HG02763 (cell line): Measurements from ENCODE around the gene RPS6KA5.
"Not testable (repeated sequence)": the region's sequence is repeated elsewhere in the genome, so short reads cannot be mapped to it uniquely, and the experiment has no call there.

Experiments used
- ATAC-seq: cut with Tn5 transposase; IDR thresholded peaks from one replicate; pipeline ENCODE4 v1.9.1; 2021; ENCODE audit warnings: mild to moderate bottlenecking, moderate library complexity; ENCODE audit not compliant: unreplicated experiment

Gene RPS6KA5

GRCh38 chr14:90991690-90992443 lies 68.6 kb downstream of the RPS6KA5 start:
- no peak for ATAC-seq

DNA sequence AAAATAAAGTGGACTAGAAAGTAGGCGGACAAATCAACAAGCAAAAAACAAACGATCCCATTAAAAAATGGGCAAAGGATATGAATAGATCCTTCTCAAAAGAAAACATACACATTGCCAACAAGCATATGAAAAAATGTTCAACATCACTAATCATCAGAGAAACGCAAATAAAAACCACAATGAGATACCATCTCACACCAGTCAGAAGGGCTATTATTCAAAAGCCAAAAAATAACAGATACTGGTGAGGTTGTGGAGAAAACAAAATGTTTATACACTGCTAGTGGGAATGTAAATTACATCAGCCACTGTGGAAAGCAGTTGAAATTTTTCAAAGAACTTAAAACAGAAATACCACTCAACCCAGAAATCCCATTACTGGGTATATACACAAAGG lies 70.3 kb downstream of the RPS6KA5 start:
- ATAC-seq: no peak

- ATAC-seq: no peak
These were observed 73.3 kb downstream of the RPS6KA5 start for GRCh38 chr14:90987140-90987539.

DNA sequence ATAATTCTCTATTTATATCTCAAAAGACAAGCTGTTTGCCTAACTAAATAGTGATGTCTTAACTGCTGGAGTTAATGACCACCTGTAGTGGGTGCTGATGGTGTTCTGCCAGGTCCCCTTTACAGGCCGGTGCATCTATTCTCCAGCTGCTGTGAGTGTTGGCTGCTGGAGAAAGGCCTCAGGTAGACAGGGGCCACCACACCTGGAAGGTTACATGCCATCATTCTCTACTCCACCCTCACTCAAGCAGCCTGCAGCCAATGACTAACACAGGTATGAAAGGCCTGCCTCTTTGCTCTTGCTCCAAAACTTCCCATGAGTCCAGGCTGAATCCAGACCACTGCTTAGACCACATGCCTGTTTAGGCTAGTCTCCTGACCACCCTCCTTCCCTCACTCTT lies 73.9 kb downstream of the RPS6KA5 start:
- no peak for ATAC-seq

DNA sequence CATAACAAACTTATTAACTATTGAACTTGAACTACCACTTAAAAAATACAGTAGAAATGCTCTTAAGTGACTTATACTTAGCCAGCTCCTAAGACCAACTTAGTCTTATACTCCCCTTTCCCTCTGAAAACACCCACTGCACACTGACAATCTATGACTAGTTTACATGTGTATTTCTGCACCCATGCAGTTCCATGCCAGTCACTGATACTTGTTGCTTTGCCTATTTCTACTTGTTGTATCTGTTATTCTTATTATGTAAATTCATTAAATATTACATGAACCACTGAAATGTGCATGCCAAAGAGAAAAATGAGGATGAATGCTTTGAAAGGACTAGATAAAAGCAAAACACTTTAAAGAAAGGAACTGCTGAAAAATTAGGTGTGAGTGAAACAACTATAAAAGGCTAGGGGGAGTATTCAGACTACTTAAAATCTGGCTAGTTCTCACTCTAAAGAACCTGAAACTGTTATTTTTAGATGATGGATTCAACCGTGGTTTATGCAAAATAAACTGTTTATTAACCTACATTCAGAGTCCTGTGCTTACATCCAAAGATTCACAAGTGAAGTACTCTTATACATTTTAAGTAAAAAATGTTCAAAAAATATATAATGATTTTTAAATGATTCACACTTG lies 74.7 kb downstream of the RPS6KA5 start:
- ATAC-seq: no peak

- no peak for ATAC-seq
These were observed 76.9 kb downstream of the RPS6KA5 start for GRCh38 chr14:90983560-90983959.

DNA sequence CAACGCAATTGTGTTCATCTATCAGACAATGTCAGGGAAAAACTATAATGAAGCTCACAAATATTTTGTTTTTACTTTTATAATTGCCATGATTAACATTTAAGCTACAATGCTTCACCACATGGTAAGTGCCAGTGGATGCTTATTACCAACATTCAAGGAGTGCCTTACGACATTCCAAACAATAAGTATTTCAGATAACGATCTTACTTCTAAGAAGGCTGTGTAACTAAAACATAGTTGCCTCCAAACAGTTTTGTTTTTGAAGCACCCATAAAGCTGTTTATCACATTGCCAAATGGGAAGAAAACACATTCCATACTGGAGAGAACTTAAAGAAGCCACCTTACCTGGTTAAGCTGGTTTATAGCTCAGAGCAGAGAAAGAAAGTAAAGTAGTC lies 78.8 kb downstream of the RPS6KA5 start:
- no peak for ATAC-seq

DNA sequence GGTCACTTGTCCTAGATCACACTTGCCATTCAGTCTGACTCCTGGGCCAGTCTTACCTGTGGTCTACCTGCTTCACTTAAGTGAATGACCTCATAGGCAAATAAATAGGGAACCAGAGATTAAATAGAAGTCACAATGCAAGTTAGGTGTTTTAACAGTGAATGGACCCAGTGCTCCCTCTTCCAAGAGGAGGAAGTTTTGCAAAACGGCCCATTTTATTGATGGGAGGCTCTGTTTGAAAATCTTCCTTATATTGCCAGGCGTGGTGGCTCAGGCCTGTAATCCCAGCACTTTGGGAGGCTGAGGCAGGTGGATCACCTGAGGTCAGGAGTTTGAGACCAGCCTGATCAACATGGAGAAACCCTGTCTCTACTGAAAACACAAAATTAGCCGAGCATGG lies 79.8 kb downstream of the RPS6KA5 start:
- not testable (repeated sequence) for ATAC-seq

DNA sequence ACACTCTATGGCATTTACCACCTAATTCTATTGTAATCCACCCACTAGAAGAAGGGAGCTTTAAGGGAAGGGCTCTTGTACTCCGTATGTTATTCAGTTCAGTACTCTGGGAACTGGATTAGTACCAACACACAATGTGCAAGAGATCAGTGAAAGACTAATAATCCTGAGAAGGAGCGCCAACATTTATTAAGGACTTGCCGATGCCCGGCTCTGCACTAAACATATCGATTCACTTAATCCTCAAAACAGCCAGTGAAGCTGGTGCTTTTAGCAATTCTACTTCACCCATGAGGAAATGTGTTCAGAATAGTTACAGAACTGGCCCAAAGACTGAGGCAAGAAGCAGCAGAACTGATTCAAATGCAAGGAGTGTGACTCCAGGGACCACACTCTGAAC lies 80.9 kb downstream of the RPS6KA5 start:
- no peak for ATAC-seq

DNA sequence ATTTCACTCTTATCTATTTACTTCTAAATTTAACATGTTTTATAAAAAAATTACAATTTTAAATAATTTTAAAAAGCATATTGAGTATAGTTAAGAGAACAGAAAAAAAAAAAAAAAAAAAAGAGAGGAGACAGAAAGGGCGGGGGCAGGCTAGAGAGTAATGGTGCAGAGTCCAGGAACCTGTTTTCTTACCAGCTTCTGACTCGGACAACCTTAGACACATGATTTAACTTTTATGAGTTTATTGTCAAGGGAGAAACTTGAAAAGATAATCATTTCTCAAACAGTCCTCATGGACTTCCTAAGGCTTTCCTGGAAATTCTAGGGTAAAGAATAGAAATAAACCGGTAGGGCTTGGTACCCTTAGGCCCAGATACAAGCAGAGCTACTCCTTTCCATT lies 84.3 kb downstream of the RPS6KA5 start:
- ATAC-seq: no peak

DNA sequence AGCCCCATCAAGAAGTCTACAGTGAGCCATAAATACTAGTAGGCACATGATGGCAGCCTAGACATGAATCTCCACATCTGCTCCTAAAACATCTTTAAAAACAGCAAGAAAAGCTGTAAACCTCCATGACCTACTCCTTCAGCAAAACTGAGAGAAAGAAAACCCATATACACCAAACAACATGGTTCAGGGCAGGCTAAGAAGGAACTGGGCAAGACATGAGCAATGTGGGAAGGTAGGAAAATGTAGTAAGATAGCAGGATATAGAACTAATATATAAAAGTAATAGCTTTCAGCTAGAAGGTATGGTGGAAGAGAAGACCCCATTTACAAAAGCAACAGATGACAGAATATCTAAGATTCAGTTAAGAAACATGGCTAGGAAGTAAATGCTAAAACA lies 88.8 kb downstream of the RPS6KA5 start:
- ATAC-seq: no peak

DNA sequence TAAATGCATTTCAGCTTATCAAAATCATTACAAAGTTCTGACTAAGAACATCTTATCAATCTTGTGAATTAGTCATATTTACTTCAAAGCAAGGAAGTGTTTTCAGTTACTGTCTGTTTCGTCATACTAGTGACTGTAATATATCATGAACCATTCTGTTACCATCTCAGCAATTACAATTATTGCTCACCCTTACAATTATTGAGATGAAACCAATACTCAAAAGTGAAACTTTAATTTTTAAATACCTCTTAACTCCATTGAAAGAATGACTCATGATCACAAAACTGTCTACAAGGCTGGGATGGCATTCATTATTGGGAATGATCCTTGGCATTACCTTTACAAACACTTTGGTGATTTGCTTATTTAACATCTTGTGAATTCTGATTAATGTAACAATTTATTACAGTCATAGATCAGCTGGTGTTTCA lies 90.3 kb downstream of the RPS6KA5 start:
- no peak for ATAC-seq

- no peak for ATAC-seq
These were observed 90.8 kb downstream of the RPS6KA5 start for GRCh38 chr14:90969531-90970166.

DNA sequence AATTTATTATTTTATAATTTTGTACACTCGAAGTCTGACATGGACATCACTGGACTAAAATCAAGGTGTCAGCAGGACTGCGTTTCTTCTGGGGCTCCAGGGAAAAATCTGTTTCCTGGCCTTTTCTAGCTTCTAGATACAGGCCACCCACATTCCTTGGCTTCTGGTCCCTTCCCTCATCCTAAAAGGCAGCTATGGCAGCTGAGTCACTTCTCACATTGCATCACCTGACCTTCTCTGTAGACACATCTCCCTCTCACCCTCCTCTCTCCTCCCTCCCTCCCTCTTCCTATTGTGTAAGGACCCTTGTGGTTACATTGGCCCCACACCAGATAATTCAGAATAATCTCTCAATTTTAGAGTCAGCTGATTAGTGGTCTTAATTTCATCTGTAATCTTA lies 92.4 kb downstream of the RPS6KA5 start:
- no peak for ATAC-seq

- ATAC-seq: no peak
These were observed 93.9 kb downstream of the RPS6KA5 start for GRCh38 chr14:90966493-90966892.

GRCh38 chr14:90965765-90966164 lies 94.7 kb downstream of the RPS6KA5 start:
- no peak for ATAC-seq

- ATAC-seq: no peak
These were observed 97.1 kb downstream of the RPS6KA5 start for GRCh38 chr14:90963343-90963742.

DNA sequence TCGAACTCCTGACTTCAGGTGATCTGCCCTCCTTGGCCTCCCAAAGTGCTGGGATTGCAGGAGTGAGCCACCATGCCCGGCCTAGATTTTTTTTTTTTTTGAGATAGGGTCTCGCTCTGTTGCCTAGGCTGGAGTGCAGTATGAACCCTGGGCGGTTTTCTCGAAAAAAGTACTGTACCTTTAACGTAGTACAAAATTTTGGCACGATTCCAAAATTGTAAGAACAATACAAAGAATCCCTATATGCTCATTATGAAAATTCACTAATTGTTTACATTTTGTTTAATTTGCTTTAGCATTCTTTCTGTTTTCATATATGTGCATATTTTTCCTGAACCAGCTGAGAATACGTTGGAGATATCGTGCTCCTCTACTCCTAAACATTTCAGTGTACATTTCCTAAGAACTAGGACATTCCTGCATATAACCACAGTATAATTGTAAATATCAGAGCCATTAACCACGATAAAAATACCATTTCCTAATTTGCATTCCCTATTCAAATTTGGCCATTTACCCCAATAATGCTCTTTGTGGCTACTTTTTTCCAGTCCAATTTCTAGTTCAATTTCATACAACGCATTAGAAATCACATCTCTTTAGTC lies 97.8 kb downstream of the RPS6KA5 start:
- ATAC-seq: no peak

DNA sequence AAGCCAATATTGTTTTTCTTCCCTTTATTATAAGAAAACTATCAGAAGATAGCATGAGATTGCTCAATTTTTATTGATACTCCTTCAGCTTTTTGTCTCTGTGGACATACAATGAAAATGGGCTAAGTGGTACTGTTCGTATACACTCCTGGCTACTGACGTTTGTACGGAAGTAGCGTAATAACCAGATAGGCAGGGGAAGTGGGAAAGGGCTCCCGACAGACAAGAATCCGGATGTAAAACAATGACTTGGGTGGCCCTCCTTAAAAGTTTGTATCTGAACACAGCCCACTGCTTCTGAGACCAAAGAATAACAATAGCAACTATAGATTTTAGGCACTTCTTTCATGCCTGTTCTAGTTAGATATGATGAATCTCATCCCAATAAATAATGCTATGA lies 99.6 kb downstream of the RPS6KA5 start:
- ATAC-seq: no peak

DNA sequence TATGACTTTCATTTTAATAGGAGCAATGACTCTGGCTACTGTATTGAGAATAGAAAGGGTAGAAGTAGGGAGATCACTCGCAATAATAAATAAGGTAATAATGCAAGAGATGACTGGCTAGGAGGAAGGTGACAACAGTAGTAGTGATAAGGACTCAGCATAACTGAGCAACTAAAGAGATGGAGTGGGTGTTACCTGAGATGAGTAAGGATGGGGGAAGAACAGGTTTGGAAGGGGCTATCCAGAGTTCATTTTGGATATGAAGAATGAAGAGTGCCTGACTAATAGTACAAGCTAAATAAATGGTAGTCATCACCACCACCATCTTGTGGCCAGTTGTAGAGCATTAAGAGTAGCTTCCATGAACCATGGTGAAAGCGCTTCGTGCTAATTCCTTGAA lies 101.1 kb downstream of the RPS6KA5 start:
- ATAC-seq: no peak

DNA sequence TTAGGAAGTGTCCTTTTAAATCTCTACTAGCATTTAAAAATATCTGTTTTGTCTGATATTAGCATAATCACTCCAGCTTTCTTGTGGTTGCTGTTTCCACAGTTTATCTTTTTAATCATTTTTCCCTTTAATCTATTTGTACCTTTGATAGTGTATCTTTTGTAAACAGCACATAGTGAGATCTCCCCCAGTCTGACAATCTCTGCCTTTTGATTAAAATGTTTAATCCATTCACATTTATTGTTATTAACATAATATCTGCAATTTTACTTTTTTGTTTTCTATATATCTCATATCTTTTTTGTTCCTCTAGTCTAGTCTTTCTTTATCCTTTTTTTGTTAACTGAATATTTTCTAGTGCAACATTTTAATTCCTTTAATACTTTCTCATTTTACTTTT lies 104.2 kb downstream of the RPS6KA5 start:
- no peak for ATAC-seq

GRCh38 chr14:90953643-90954042 lies 106.8 kb downstream of the RPS6KA5 start:
- ATAC-seq: not testable (repeated sequence)
